Prostate gland (tissue), 2 donors: ENCODE results near the gene CEBPE. TPM values are rescaled to one million over a fixed set of nuclear protein-coding genes. Genes with fewer than 3 reads are reported as not detected.
A peak's percentile ranks its signal among the peaks of the same experiment; 100 is the strongest.

Experiments
- DNase-seq: peaks from one replicate; pipeline ENCODE4 v3.0.0-alpha.2; 2019; ENCODE audit warnings: low spot score
- H3K27ac ChIP-seq, 2 donors: fragments of 200-600 bp; sonication (generic); 2 replicates each; pipeline ENCODE4 v1.5.1; 2017 to 2019
- H3K27me3 ChIP-seq: fragments of 200-600 bp; sonication (generic); replicated peaks from 2 replicates; pipeline ENCODE4 v1.5.1; 2019; ENCODE audit not compliant: insufficient read depth
- H3K36me3 ChIP-seq, 2 donors: fragments of 200-600 bp; sonication (generic); 1 replicate in 1 of 2; 2 replicates in 1 of 2; pipeline versions ENCODE4 v1.5.1 to v1.8.1; 2017 to 2019
- H3K4me1 ChIP-seq: fragments of 200-600 bp; sonication (generic); replicated peaks from 2 replicates; pipeline ENCODE4 v1.5.1; 2019
- H3K4me3 ChIP-seq, 2 donors: fragments of 200-600 bp; sonication (generic); 2 replicates each; pipeline ENCODE4 v1.5.1; 2017 to 2019
- H3K9me3 ChIP-seq: fragments of 200-600 bp; sonication (generic); 2 replicates; pipeline ENCODE4 v1.5.1; 2017
- CTCF ChIP-seq, 4 experiments: fragments of 200-600 bp in 2 of 4; fragments of 450-650 bp in 2 of 4; sonication (generic) in 2 of 4; IDR thresholded peaks; 1 replicate in 3 of 4; 2 replicates in 1 of 4; pipeline ENCODE4 v1.5.1; 2016 to 2019; ENCODE audit warnings: antibody characterized with exemption in 4 of 4, mild to moderate bottlenecking in 2 of 4, moderate library complexity in 2 of 4
- POLR2A ChIP-seq: fragments of 450-650 bp; IDR thresholded peaks from one replicate; pipeline ENCODE4 v1.6.1; 2016; ENCODE audit warnings: antibody characterized with exemption, mild to moderate bottlenecking
- POLR2AphosphoS5 ChIP-seq: sonication (generic); formaldehyde crosslinking; IDR thresholded peaks from one replicate; pipeline ENCODE4 v1.6.1; 2017; ENCODE audit warnings: antibody characterized with exemption
- WGBS: methylation state at CpG from one replicate; pipeline ENCODE4 v1.1.5; 2018; 5-methylcytosine and 5-hydroxymethylcytosine counted together
- intact Hi-C: fragments of 100-400 bp; cut with DNase I; formaldehyde crosslinking; loops from one replicate; pipeline ENCODE4 v1.14.2; 2022
- total RNA-seq, 2 donors: library from RNA; depleted of rRNA; stranded (reverse); fragments of >200 nt; gene quantifications; one replicate each; pipeline ENCODE4 v1.1.0, GENCODE V29; 2016

CEBPE gene
- total RNA-seq, 2 donors from 2014 or later, result not detected

- peaks cover 5% of the 10 kb centered on the region for H3K4me1 ChIP-seq
- DNase-seq, result peak; percentile 69
- under 1% methylated on average over 51 of the region's 55 CpGs for WGBS
- peak within 1 kb of the TSS; percentile 99 for H3K27ac ChIP-seq
- TF ChIP-seq POLR2AphosphoS5, result peak; percentile 29
- TF ChIP-seq CTCF (IDR thresholded peaks at IDR 0.05), result no peak
- peak; percentile 73 for TF ChIP-seq POLR2A
- no peaks in the 10 kb centered on the region for H3K9me3 ChIP-seq
- intact Hi-C loops, result no loop called here
- no peaks in the 10 kb centered on the region for H3K27me3 ChIP-seq
- H3K4me3 ChIP-seq, result peak within 1 kb of the TSS; percentile 84 to 90
- H3K36me3 ChIP-seq, result no peaks in the 10 kb centered on the region
Measured at GRCh38 chr14:23094666-23095195, 24.3 kb downstream of the CEBPE start, which contains the start of gene ACIN1. TSS of gene ACIN1 (minus strand) at chr14:23095136. CDS start at chr14:23095112, 24 bp downstream.

- no peak for DNase-seq
- Histone ChIP-seq H3K4me3 (peak overlapping the region; percentile 84 to 90), H3K27ac (peak overlapping the region; percentile 99), H3K27me3 (no peaks in the 10 kb centered on the region), H3K9me3 (no peaks in the 10 kb centered on the region), H3K36me3 (no peaks in the 10 kb centered on the region), H3K4me1 (peaks cover 5% of the 10 kb centered on the region)
- under 1% methylated on average over 14 of the region's 14 CpGs for WGBS
- intact Hi-C loops, result no loop called here
- TF ChIP-seq CTCF (IDR thresholded peaks at IDR 0.05), result no peak
- TF ChIP-seq POLR2A, result no peak
- no peak for TF ChIP-seq POLR2AphosphoS5
Measured at GRCh38 chr14:23093991-23094665, 24.9 kb downstream of the CEBPE start.

GRCh38 chr14:23093526-23093925 lies 25.5 kb downstream of the CEBPE start:
- Histone ChIP-seq H3K27ac (no peak overlapping the region), H3K4me3 (peak overlapping the region in 1 of 2 donors; percentile 84), H3K9me3 (no peaks in the 10 kb centered on the region), H3K27me3 (no peaks in the 10 kb centered on the region), H3K36me3 (peaks cover 0 to 4% of the 10 kb centered on the region in 2 donors), H3K4me1 (peaks cover 5% of the 10 kb centered on the region)
- TF ChIP-seq CTCF (IDR thresholded peaks at IDR 0.05) (no peak), POLR2A (no peak), POLR2AphosphoS5 (no peak)
- 59% methylated on average over 2 of the region's 2 CpGs for WGBS
- intact Hi-C loops, result no loop called here
- no peak for DNase-seq

GRCh38 chr14:23093104-23093503 lies 26.0 kb downstream of the CEBPE start:
- 63% methylated on average over 2 of the region's 2 CpGs for WGBS
- Histone ChIP-seq H3K4me1 (peaks cover 5% of the 10 kb centered on the region), H3K36me3 (peaks cover 0 to 8% of the 10 kb centered on the region in 2 donors), H3K27me3 (no peaks in the 10 kb centered on the region), H3K27ac (no peak overlapping the region), H3K4me3 (no peak overlapping the region), H3K9me3 (no peaks in the 10 kb centered on the region)
- no peak for DNase-seq
- intact Hi-C loops, result no loop called here
- no peak for TF ChIP-seq POLR2AphosphoS5

GRCh38 chr14:23091294-23092225 lies 27.5 kb downstream of the CEBPE start:
- intact Hi-C loops, result no loop called here
- H3K4me1 ChIP-seq, result peaks cover 5% of the 10 kb centered on the region
- no peaks in the 10 kb centered on the region for H3K27me3 ChIP-seq
- DNase-seq, result no peak
- H3K4me3 ChIP-seq, result no peak overlapping the region
- no peak overlapping the region for H3K27ac ChIP-seq
- TF ChIP-seq CTCF (IDR thresholded peaks at IDR 0.05), result no peak
- peaks cover 0 to 8% of the 10 kb centered on the region in 2 donors for H3K36me3 ChIP-seq
- H3K9me3 ChIP-seq, result no peaks in the 10 kb centered on the region
- whole genome bisulfite sequencing, result 83% methylated on average over 12 of the region's 12 CpGs
